HG03139 (cell line): ENCODE measurements around the gene TRIM58.

Source experiments
- ATAC-seq: cut with Tn5 transposase; IDR thresholded peaks from one replicate; pipeline ENCODE4 v1.9.1; 2021; ENCODE audit not compliant: unreplicated experiment

The TRIM58 gene, protein sequence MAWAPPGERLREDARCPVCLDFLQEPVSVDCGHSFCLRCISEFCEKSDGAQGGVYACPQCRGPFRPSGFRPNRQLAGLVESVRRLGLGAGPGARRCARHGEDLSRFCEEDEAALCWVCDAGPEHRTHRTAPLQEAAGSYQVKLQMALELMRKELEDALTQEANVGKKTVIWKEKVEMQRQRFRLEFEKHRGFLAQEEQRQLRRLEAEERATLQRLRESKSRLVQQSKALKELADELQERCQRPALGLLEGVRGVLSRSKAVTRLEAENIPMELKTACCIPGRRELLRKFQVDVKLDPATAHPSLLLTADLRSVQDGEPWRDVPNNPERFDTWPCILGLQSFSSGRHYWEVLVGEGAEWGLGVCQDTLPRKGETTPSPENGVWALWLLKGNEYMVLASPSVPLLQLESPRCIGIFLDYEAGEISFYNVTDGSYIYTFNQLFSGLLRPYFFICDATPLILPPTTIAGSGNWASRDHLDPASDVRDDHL

DNA sequence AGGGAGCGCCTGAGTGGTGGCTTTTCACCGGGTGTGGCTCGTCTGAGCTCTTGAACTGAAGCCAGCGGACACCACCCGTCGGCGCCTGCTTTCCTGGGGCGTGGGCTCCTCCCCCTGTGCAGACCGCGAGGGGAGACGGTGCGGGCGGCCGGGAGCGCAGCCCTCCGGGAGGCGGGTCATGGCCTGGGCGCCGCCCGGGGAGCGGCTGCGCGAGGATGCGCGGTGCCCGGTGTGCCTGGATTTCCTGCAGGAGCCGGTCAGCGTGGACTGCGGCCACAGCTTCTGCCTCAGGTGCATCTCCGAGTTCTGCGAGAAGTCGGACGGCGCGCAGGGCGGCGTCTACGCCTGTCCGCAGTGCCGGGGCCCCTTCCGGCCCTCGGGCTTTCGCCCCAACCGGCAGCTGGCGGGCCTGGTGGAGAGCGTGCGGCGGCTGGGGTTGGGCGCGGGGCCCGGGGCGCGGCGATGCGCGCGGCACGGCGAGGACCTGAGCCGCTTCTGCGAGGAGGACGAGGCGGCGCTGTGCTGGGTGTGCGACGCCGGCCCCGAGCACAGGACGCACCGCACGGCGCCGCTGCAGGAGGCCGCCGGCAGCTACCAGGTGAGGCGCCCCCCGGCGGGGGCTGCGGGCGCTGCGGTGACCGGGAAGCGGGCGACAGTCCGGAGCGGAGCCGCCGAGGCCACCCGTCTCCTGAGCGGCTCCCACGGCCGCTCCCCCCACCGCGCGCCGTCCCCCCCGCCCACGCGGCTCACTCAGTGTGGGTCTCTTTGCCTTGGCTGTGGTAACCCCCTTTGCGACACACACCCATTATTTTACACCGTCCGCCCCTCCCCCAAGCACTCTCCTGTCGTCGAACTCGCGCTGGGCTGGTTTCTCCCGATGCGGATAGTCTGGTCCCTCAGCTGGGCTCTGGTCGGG is at the start of gene TRIM58:
Gene TRIM58, plus strand, starts transcription at position 119 of the 916 bp plus-strand sequence. Its CDS starts 60 bp downstream, at position 179.
- ATAC-seq: peak; percentile 54

DNA sequence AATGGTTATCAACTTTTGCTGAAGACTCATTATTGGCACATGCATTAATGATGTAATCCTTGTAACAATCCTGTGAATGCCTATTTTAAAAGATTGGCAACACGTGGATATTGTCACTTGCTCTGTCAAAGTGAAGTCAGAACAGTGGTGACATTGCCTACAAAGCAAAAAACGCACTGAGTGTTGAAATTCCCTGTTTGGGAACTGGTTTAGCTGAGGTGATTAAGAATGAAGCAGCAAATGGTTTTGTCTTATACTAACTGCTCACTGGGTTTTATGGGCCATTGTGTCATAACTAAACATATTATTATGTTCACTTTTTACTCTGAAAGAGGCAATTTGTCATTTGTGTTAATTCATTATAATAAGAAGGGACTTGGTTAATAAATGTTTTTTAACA is 44.4 kb upstream of the TRIM58 start:
- no peak for ATAC-seq

DNA sequence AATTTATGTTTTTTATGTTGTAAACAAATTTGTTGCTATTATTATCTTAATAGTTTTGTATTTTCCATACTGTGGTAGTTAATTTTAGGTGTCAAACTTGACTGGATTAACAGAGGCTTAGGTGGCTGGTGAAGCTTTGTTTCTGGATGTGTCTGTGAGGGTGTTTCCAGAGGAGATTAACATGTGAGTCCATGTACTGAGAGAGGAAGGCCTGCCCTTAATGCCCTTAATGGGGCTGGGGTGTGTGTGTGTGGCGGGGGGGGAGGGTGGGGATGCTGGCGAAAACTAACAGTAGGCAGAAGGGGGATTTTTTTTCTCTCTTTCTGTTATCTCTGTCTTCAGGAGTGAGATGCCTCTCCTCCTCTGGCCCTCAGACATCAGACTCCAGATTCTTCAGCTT is 34.9 kb upstream of the TRIM58 start:
- ATAC-seq: no peak

DNA sequence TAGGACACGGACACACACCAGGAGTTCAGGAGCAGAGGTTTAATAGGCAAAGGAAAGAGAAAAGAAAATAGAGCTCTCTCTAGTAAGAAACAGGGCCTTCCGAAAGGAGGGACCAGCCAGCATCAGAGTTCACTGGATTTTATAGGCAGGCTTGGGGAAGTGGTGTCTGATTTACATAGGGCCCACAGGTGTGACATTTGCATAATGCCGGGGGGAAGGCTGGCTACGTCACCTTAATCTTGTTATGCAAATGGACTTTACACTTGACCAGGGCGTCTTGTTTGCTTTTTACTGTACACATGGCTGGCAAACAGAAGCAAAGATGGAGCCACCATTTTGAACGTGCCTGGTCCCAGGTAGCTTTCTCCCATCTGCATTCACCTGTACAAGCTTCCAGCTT is 33.0 kb upstream of the TRIM58 start, which contains the start of gene OR14A16:
Gene OR14A16, minus strand, starts transcription at position 97 of the 400 bp plus-strand sequence. CDS start 8,390 bp downstream, outside the sequence.
- ATAC-seq: no peak

DNA sequence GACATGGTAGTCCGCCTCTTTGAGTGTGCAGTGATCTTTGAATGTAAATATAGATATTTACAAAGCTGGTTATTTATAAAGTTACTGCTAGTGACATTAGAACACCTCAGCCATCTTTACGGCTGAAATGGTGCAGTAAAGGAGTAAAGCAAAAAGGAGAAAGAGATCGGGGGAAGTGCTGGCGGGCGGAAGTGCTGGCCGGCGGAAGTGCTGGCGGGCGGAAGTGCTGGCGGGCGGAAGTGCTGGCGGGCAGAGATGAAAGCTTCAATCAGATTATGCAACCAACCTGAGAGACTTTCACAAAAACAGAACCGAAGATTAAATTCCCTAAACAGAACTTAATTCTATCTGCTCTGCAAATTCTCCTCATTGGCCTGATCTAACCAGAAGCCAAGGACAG is 31.6 kb upstream of the TRIM58 start:
- no peak for ATAC-seq

DNA sequence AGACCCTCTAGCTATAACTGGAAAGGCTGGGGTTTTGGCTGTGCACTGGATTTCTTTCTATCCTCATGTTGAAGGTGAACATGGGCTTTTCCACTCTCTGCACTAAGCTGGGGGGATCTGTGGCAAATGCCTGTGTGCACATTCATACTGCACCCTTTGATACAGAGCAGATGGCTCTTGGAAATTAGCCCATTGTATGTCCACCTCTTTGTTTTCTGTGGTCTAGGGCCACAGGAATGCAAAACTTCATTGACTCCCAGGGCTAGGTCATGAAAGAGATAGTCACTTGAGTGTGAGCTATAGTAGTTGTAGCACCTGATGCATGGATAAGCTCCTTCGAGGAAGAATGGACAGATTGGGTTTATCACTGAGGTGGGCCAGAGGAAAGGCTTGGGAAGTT is 27.3 kb upstream of the TRIM58 start:
- ATAC-seq: no peak

DNA sequence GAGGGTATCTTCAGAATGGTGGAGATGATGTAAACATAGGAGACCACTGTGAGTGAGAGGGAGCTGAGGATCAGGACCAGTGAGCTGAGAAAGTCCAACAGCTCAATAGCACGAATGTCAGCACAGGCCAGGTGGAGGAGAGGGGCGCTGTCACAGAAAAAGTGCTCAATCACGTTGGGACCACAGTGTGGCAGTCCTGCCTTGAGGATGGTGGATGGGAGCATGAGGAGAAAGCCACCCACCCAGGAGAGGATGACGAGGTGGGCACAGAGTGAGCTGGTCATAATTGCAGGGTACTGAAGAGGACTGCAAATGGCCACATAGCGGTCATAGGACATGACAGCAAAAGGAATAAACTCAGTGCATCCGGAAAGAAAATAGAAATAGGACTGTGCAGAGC is 23.4 kb upstream of the TRIM58 start:
- ATAC-seq: no peak

DNA sequence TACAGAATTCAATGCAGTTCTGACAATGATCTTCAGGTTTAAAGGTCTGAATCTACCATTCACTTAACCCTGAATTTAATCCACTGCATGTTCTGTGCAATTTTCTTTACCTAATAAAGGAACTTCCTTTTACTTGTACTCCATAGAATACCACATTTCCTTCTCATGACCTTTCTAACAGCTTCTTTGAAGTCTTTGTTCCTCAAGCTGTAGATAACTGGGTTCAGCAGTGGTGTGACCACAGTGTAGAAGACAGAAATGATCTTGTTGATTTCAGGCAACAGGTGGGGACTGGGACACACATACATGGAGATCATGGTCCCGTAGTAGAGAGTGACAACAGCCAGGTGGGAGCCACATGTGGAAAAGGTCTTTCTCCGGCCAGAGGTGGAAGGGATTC is 16.2 kb upstream of the TRIM58 start:
- no peak for ATAC-seq

DNA sequence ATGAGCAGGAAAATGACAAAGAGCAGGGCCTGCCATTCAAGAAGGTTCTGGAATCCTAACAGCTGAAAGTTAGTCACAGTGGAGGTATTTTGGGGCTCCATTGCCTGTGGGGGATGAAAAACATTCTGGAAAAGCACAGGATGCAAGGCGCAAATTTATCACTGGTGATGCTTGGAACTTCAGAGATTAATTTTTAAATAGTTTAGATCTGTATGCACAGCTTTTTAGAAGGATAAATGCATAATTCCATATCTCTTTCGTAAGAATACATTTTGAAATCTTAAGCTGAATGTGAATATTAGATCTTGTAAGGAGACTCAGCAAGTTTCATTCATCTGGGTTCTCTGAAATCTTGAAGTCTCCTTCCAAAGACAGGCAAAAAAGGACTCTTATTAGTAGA is 15.2 kb upstream of the TRIM58 start, which contains the start of gene OR11L1:
Gene OR11L1, minus strand, starts transcription at position 101 of the 400 bp plus-strand sequence. Its CDS starts 0 bp downstream, at position 101.
- no peak for ATAC-seq

DNA sequence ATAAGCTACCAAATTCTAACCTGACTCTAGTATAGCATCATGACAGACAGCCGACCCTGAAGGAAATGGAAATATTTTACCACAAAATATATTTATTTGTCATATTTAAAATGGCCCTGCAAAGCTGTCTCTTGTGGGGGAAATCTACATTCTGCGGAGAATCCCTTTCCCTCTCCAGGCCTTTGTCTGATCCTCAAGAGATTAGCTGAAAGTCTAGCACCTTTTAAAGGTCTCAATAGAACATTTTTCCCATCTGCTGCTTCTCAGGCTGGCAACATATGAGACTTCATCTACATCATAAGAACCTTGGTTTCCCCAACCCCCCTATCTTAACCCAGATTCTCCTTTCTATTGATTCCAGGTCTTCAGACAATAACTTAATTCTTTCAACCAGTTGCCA is 13.6 kb upstream of the TRIM58 start:
- ATAC-seq: no peak

DNA sequence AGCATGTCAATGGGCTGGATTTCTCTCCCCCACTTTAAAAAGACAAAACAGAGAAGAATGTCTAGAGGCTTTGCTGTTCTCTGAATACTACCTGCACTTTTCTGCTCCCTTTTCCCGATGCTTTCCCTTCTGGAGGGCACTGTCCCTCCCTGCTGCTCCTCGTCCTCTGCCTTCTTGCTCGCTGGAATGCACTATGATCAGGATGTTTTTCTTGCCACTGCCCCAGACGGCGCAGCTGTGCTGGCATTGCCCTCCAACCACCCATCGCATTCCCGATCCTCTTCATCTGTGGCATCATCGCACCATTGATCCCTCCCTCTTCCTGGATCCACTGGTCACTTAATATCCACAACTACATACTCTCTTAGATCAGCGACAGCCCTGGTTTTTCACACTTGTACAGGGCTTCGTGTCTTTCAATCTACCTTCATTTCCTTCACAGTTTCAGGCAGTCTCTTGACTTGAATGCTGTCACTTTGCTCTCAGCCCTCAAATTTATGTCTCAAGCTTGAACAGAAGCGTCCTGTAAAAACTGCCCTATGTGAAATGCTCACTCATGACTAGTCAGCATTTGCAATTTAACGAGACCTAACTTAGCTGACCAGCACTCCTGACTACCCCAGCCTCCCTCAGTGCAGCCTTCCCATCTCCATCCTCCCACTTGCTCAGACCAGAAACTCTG is 11.8 kb upstream of the TRIM58 start:
- no peak for ATAC-seq

DNA sequence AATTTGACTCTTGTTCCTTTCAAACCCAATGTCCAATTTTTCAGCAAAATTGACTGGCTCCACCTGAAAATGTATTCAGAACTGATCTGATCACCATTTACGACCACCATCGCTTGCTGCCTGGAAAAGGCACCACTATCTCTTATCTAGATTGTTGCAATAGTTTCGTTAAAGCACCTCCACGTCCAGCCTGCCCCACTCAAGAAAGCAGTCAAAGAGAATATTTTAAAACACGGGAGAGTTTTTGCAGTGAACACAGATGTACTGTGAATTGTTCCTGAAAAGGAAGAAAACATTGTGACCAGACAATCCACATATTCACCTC is 11.3 kb upstream of the TRIM58 start:
- no peak for ATAC-seq

DNA sequence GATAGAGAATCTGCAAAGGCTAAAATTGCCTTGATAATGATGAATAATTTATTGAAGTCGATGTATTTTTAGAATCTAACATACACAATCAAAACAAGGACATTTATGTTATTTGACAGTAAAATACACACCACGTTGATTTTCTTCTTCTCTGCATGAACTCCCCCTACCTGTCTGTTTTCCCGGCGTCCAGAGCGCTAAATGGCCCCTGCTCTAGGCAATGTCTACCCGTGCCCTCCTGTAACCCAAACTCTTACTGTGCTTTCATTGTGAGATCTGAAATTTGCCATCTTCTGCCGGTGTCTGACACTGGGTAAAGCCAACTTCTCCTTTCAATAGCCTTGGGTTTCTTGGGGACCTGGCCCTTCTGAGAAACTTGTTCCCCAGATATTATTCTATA is 8.6 kb upstream of the TRIM58 start:
- ATAC-seq: no peak

DNA sequence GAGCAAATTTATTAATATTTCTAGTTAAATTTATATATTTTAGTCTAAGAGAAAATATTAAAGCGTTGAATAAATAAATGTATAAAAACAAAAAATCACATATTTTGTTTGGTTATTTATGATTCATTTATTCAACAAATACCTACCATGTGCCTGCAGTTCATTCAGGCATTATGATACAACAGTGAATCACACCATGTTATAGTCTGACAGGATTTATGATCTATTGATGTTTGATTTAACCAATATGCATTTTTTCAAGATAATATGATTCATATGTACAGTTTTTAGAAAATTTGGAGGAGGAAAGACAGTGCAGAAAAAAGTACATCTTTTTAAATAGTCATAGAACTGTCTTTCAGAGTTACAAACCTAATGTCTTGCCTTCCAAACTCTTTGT is 7.4 kb upstream of the TRIM58 start:
- no peak for ATAC-seq

DNA sequence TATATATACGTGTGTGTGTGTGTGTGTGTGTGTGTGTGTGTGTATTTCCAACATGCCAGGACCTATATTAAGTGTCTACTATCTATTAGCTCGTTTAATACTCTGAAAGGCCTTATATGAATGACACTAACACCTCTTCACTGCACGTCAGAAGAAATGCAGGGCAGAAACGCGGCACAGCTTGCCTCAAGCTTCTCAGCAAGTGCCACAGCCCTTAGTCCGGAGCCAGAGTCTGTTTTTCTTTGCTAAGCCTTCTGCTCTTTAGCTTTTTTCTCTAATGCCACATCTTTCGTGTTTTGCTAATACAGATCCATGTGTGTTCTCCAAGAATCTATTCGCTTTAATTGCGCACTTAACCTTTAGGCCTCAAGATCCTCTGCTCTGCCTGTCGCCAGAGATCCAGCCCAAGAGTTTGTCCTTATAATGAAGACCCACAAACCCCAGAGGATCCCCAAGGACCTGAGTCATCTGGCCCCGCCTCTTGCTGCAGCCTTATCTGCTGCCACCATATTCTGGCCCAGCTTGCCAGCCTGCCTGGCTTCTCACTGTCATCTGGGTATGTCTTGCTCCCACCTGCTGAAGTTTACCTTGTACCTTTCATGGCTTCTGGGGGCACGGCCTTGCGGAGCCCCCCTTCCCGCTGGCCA is 2.0 kb upstream of the TRIM58 start:
- no peak for ATAC-seq

DNA sequence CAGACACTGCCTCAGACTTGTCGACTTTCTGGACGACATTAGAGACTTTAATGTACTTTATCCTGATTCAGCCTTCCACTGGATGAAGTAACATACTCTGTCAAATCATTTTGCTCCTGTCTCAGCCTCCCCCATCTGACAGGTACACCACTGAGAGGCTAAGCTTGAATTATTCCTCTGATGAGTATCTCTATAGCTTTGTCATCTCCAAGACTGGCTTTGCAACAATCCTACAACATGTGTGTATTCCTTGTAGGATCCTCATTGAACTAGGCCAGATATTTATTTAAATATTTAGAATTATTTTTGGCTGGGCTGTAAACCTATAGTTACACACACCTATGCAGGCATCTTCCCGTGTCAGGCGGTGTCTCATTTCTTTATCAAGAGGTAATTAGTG is 1.1 kb upstream of the TRIM58 start:
- ATAC-seq: no peak

DNA sequence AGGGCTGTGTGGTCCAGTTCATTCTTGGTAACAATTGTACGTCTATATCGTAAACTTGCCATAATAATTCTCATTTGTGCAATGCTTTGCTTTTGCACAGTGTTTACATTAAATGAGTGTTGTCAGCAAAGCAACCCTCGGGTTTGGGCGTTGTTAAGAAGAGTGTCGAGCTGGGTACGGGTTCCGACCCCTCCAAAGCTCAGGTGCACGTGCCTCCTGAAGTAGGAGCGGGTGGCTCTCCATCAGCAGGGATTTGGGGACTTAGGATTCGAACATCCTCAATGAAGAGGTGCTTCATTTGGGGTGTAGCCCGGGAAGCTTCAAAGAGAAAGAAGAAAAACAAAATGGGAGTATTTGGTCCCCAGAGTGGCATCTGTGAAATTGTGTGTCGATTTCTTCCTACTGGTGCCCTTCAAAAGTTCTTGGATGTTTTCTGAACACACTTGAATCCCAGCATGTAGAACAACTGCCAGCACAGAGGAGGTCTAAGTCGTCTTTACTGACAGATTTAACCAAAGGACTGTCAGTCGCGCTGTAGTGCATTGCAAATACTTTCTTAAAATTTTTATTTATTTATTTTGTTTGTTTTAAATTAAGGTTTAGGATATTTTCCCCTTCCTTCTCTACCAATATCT is 1.1 kb downstream of the TRIM58 start:
- no peak for ATAC-seq

DNA sequence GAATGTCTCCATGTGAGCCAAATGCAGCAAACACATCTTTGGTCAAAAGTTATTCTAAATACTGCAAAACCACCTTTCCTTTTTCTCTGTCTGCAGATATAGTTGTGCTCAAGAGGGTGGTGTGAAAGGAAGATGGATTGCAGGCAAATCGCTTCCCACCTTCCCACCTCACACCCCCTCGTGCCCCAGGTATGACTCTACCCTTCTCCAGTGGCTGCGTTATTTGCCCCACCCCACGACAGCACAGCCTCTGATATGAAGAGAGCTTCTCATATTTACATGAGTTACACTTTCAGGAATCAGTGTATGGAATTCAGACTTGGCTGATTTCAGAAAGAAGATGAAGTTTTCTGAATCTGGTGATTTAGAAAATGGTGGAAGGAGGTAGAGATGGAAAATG is 5.8 kb downstream of the TRIM58 start:
- ATAC-seq: no peak

DNA sequence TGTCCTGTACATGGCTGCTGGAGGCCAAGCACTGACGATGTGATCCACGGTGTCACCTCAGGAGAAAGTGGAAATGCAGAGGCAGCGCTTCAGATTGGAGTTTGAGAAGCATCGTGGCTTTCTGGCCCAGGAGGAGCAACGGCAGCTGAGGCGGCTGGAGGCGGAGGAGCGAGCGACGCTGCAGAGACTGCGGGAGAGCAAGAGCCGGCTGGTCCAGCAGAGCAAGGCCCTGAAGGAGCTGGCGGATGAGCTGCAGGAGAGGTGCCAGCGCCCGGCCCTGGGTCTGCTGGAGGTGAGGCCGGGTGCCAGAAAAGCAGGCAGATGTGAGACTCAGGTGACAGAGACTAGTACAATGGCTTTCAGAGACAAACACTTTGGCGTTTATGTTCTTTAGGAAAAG is 7.7 kb downstream of the TRIM58 start:
- no peak for ATAC-seq

DNA sequence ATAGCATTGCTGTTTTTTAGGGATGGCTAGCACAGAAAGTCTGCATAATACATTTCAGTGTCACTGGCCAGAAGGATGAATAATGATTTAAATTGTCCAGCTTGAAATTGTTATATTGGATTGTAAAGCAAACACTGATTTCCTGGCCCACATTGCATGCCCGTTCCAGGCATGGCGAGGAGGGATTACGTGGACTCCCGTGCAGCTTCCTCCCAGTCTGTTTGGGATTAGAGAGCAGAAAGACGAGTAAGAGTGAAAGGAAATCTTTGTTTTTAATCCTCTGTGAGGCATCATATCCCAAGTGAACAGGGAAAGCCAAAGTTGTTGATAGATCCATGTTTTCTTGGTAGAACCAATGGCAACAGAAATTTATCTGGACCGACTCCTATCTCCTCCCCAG is 8.4 kb downstream of the TRIM58 start:
- no peak for ATAC-seq
